NCI-H2196 treated with DMSO at 0.1 percent for 48 hours (cell line): Measurements from ENCODE around the gene COX10.
"Not testable (repeated sequence)": the region's sequence is repeated elsewhere in the genome, so short reads cannot be mapped to it uniquely, and the experiment has no call there.

Source experiments
- DNase-seq: peaks from one replicate; lab custom pipeline; 2025; ENCODE audit not compliant: unreplicated experiment; lab: John Stamatoyannopoulos, UW

The COX10 gene

GRCh38 chr17:14168582-14168981 lies 99.3 kb downstream of the COX10 start:
- DNase-seq = no peak

DNA sequence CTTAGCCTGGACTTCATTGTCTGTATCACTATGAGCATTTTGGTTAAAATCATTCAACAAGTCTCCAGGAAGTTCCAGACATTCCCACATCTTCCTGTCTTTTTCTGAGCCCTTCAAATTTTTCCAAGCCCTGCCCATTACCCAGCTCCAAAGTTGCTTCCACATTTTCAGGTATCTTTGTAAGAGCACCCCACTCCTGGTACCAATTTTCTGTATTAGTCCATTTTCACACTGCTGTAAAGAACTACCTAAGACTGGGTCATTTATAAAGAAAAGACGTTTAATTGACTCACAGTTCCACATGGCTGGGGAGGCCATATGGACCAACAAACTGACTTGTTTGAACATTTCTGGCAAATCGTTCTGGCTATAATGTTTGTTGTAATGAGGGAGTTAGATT lies 100.0 kb downstream of the COX10 start:
- no peak for DNase-seq

DNA sequence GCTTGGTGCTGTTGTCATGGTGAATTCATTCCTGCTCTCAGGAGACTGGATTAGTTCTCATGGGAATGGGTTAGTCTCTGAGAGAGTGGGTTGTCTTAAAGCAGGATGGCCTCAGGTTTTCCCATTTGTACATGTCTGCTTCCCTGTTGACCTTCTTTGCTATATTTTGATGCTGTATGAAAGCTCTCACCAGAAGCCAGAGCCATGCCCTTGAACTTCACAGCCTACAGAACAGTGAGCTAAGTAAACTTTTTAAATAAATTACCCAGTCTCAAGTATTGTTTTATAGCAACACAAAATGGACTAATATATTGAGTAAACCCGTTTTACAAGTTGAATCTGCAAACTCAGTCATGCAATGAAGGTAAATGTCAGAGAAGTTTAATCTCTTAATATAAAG lies 100.6 kb downstream of the COX10 start:
- no peak for DNase-seq

DNA sequence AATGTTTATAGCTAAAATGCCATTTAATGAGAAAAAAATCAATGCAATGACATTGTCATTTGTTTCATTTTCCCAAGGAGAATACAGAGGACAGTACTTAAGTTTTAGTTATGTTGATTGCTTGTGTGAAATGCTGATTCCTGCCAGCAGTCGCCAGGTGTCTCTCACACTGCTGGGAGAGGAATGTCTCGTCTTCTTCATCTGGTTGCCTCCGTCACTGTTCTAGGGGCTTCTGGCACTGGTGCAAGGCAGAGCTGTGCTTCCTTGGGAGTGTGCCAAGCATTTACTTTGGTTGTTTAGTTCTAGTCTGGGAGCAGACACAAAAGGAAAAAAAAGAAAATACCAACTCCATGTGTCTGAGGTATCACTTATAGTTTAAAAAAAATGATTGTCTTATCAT lies 107.7 kb downstream of the COX10 start:
- not testable (repeated sequence) for DNase-seq

DNA sequence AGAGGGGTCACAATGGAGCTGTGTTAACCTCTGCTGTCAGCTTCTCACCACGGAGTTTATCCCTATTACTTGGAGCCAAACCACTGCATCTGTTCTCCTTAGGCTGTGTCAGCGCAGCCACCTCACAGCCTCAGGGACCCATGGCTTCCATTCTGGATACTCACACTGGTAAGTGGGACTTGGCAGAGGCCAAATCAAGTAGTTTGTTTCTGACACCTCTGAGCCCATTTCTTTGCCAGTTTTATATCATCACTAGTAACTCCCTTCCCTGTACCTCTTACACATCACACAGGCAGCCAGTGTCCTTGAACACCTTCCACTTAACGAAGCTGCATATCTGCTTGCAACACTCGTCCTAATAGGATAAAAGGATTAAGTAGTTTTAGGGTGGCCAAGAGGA lies 108.5 kb downstream of the COX10 start:
- not testable (repeated sequence) for DNase-seq

GRCh38 chr17:14179951-14180350 lies 110.6 kb downstream of the COX10 start:
- not testable (repeated sequence) for DNase-seq

- DNase-seq = not testable (repeated sequence)
Observed at GRCh38 chr17:14182084-14182483, 112.8 kb downstream of the COX10 start.

DNA sequence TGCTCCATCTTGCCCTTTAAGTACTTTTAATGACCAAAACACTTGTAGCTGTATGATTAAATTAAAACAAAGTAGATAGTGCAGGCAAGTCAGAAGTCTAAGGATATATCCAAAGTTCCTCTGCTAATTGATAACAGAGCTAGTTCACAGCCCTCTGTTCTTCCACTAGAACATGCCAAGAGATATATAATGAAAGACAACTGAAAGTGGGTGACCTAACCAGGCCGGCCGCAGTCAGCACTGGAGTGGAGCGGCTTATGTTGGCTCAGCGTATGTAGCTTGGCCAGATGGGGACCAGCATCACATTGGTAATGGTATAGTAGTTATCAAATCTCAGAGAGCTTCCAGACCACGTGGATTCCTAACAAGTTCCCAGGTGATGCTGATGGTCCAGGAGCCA lies 115.2 kb downstream of the COX10 start:
- DNase-seq = not testable (repeated sequence)

DNA sequence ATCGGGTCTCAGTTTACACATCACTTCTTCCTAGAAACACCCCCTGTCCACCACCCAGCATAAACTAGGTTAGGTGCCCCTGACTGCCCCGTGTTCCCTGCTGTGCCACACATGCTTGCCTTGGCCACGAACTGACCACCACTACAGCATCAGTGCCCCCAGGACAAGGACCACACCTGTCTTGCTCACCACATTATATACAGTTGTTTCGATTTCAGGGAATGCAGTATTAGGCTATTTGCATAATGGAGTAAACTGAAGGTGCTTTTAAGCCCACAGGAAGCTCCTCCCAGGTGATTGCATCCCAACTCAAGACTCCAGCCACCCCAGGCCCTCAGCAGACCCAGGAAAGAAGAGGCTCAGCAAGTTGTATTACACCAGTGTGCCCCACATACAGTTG lies 117.1 kb downstream of the COX10 start:
- not testable (repeated sequence) for DNase-seq

DNA sequence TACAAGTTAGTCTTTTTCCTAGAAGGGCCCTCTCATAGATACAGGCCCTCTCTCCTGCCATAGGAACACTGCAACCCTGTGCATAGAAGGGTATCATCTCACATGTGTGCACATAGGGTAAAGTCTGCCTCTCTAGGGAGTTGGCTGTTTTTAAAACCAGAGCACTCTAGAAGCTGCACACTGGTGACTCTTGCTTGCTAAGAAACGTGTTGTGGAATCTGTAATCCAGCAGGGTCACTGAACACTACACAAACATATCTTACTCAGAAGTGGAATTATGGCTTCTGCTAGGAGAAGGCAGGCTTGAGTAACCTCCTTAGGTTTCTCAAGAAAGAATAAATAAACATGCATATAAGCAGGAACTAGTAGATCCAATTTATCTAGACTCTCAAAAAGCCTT lies 121.5 kb downstream of the COX10 start:
- not testable (repeated sequence) for DNase-seq

DNA sequence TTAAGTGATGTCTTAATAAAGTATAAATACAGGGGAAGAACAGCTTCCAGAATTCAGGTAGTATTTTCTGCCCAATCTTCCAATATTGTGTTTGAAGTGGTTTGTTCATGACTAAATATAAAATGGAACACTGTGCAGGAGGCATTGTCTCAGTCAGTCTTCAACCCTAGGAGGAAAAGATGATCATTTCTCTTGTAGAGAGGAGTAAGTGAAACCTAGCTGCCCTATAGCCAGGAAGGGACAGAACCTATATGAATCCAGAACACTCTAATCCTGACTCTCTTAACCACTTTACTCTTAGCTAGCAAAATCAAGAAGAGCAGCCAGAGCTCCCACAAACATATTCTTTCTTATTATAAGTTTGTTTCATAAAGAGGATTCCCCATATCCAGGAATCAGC lies 122.2 kb downstream of the COX10 start:
- DNase-seq = not testable (repeated sequence)

DNA sequence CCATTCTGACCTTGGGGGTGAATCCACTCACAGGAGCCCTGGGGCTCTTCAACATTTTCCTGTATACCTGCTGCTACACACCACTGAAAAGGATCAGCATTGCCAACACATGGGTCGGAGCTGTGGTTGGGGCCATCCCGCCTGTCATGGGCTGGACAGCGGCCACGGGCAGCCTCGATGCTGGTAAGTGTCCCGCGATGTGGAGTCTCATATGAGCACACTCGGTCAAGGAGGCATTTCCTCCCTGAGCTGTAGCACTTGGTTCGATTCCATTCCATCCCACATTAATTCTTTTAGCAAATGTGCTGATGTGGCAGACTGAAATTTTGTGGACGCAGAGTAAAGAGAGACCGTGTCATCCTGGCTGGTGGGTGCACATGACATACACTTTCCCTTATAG lies 122.7 kb downstream of the COX10 start:
- not testable (repeated sequence) for DNase-seq

DNA sequence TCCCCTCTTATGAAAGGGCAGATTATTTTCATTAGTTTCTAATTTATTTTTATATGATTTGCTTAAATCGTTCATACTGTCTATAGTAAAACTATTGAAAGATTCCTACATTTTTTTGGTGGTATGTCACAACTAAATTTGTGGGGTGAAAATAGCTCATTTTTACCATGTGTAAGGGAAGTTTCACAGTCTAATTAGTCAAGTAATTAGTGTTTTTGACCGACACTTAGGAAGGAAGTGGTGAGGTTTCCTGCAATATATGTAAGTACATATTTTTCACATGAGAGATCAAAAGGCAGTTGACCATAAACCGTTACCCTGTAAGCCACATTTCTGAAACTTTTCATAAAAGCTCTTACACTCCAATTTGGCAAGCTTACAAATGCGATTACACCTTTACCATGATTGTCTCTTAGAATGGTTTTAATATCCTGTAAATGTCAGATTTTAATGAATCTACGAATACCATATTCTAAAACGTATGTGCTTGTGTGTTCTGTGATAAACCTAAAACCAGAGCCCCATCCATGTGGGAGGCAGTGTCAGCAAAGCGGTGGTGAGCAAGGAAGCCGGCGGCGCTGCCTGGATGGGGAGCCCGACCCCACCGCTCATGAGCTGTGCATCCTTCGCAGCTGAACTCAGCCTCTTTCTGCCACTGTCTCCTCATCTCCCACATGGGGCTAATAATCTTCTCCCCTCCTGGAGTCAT lies 123.5 kb downstream of the COX10 start:
- DNase-seq = not testable (repeated sequence)

DNA sequence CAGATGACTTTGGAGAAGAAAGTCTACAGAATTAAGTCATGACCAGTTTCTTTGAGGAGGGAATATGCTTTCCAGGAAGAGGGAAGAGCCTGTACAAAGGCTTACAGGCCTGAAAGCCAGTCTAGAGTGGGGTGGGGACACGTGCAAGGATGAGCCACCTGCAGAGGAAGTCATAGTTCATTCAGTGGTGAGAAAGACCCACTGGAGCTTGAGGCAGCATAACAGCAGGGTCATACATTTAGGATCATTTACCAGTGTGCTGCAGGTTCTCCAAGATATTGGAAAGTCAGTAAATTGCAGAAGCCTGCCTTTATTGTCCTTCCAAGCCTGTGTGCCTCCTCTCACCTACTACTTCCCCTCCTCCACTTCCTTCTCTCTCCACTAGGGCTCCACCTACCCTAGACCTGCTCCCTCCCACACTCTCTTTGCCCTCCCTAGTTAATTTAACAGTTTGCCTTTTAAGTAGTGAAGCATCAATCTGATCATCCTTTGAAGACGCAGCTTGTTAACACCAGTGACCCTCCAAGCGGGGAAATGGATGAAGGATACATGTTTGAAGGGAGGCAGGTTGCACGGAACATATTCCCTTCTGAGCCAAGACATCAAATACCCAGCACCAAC lies 127.2 kb downstream of the COX10 start:
- DNase-seq = no peak

- no peak for DNase-seq
Observed at GRCh38 chr17:14197057-14197456, 127.8 kb downstream of the COX10 start.

- no peak for DNase-seq
Observed at GRCh38 chr17:14197586-14197985, 128.3 kb downstream of the COX10 start.

- DNase-seq = no peak
Observed at GRCh38 chr17:14198013-14198412, 128.7 kb downstream of the COX10 start.

- DNase-seq = no peak
Observed at GRCh38 chr17:14198575-14198974, 129.3 kb downstream of the COX10 start.

GRCh38 chr17:14199601-14200000 lies 130.3 kb downstream of the COX10 start:
- DNase-seq = no peak

DNA sequence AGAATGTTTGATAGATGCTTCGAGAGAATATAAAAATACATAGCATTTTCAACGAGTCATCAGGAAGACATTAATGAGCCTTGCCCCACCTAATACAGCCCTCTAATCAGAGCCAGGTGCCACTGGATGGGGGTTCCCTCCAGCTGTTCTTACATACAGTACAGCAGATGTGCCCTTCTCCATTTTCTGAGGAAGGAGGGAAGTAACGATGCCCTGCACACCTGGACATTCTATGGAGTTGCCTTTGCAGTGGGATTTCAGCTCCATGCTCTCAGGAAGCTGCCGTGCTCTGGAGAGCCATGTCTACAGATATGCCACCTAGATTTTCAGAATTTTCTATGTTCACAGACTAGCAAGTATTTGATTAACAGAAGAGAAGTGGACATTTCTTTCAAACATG lies 131.1 kb downstream of the COX10 start:
- no peak for DNase-seq

GRCh38 chr17:14201021-14201987 lies 132.0 kb downstream of the COX10 start:
- no peak for DNase-seq

GRCh38 chr17:14201988-14202380 lies 132.7 kb downstream of the COX10 start:
- DNase-seq = no peak
